ACC112 (cell line): ENCODE results near the gene MSI2.

Experiments
- H2AFZ ChIP-seq: fragments of 200-600 bp; sonication (generic); one replicate; pipeline ENCODE4 v1.6.0; 2017; ENCODE audit warnings: antibody characterized with exemption, low read length; ENCODE audit not compliant: unreplicated experiment
- H3K27ac ChIP-seq: fragments of 200-600 bp; sonication (generic); 2 replicates; pipeline ENCODE4 v1.5.1; 2014; ENCODE audit warnings: low read depth, mild to moderate bottlenecking, antibody characterized with exemption, low read length, moderate library complexity
- H3K27me3 ChIP-seq: fragments of 200-600 bp; sonication (generic); 2 replicates; pipeline ENCODE4 v1.6.1; 2014; ENCODE audit warnings: mild to moderate bottlenecking, antibody characterized with exemption, low read length, moderate library complexity, mixed read lengths; ENCODE audit not compliant: insufficient read depth
- H3K36me3 ChIP-seq: fragments of 200-600 bp; sonication (generic); 2 replicates; pipeline ENCODE4 v1.6.1; 2016; ENCODE audit warnings: mild to moderate bottlenecking, antibody characterized with exemption, low read length, moderate library complexity, mixed read lengths; ENCODE audit not compliant: insufficient read depth
- H3K4me1 ChIP-seq: fragments of 200-600 bp; sonication (generic); one replicate; pipeline ENCODE4 v1.6.1; 2016; ENCODE audit warnings: low read length, mixed read lengths; ENCODE audit not compliant: insufficient read depth, unreplicated experiment, control insufficient read depth
- H3K4me3 ChIP-seq: fragments of 200-600 bp; sonication (generic); 2 replicates; pipeline ENCODE4 v1.5.1; 2014; ENCODE audit warnings: mild to moderate bottlenecking, low read depth, low read length
- H3K79me2 ChIP-seq: fragments of 200-600 bp; sonication (generic); one replicate; pipeline ENCODE4 v1.6.0; 2016; ENCODE audit warnings: low read length; ENCODE audit not compliant: control insufficient read depth, unreplicated experiment, insufficient read depth

MSI2 gene

GRCh38 chr17:57627591-57627990 lies 371.3 kb downstream of the MSI2 start:
- H3K27me3 ChIP-seq: no peaks in the 10 kb centered on the region
- no peak overlapping the region for H3K4me3 ChIP-seq
- H2AFZ ChIP-seq: no peak overlapping the region
- no peaks in the 10 kb centered on the region for H3K36me3 ChIP-seq
- H3K4me1 ChIP-seq: peaks cover 5% of the 10 kb centered on the region
- H3K79me2 ChIP-seq: no peaks in the 10 kb centered on the region
- H3K27ac ChIP-seq: no peak overlapping the region

- no peaks in the 10 kb centered on the region for H3K4me1 ChIP-seq
- no peaks in the 10 kb centered on the region for H3K36me3 ChIP-seq
- H3K79me2 ChIP-seq: no peaks in the 10 kb centered on the region
- H3K27ac ChIP-seq: no peak overlapping the region
- no peak overlapping the region for H2AFZ ChIP-seq
- H3K4me3 ChIP-seq: no peak overlapping the region
- no peaks in the 10 kb centered on the region for H3K27me3 ChIP-seq
These were observed 372.1 kb downstream of the MSI2 start for GRCh38 chr17:57628421-57628820.

GRCh38 chr17:57629470-57629869 lies 373.1 kb downstream of the MSI2 start:
- H3K4me1 ChIP-seq: no peaks in the 10 kb centered on the region
- H3K27me3 ChIP-seq: no peaks in the 10 kb centered on the region
- H3K79me2 ChIP-seq: no peaks in the 10 kb centered on the region

GRCh38 chr17:57629886-57630285 lies 373.6 kb downstream of the MSI2 start:
- Histone ChIP-seq H3K4me3 (no peak overlapping the region), H3K27me3 (no peaks in the 10 kb centered on the region), H2AFZ (no peak overlapping the region), H3K36me3 (no peaks in the 10 kb centered on the region), H3K4me1 (no peaks in the 10 kb centered on the region), H3K79me2 (no peaks in the 10 kb centered on the region), H3K27ac (no peak overlapping the region)

More at GRCh38 chr17:57629470-57629869, 373.1 kb downstream of the MSI2 start:
- no peak overlapping the region for H3K4me3 ChIP-seq
- no peak overlapping the region for H3K27ac ChIP-seq
- H2AFZ ChIP-seq: no peak overlapping the region
- no peaks in the 10 kb centered on the region for H3K36me3 ChIP-seq

GRCh38 chr17:57630736-57631135 lies 374.4 kb downstream of the MSI2 start:
- H3K27me3 ChIP-seq: no peaks in the 10 kb centered on the region
- H3K36me3 ChIP-seq: no peaks in the 10 kb centered on the region
- no peak overlapping the region for H3K4me3 ChIP-seq
- H3K79me2 ChIP-seq: no peaks in the 10 kb centered on the region
- H3K27ac ChIP-seq: no peak overlapping the region
- no peaks in the 10 kb centered on the region for H3K4me1 ChIP-seq
- H2AFZ ChIP-seq: no peak overlapping the region

- H2AFZ ChIP-seq: no peak overlapping the region
- peaks cover 1% of the 10 kb centered on the region for H3K4me1 ChIP-seq
- no peak overlapping the region for H3K4me3 ChIP-seq
- H3K79me2 ChIP-seq: no peaks in the 10 kb centered on the region
- no peak overlapping the region for H3K27ac ChIP-seq
- H3K27me3 ChIP-seq: no peaks in the 10 kb centered on the region
- H3K36me3 ChIP-seq: no peaks in the 10 kb centered on the region
These were observed 375.5 kb downstream of the MSI2 start for GRCh38 chr17:57631871-57632270.

GRCh38 chr17:57632294-57632693 lies 376.0 kb downstream of the MSI2 start:
- H3K4me1 ChIP-seq: peaks cover 5% of the 10 kb centered on the region
- H3K27me3 ChIP-seq: no peaks in the 10 kb centered on the region
- H3K36me3 ChIP-seq: no peaks in the 10 kb centered on the region
- H3K4me3 ChIP-seq: no peak overlapping the region
- H3K27ac ChIP-seq: no peak overlapping the region
- no peaks in the 10 kb centered on the region for H3K79me2 ChIP-seq
- H2AFZ ChIP-seq: no peak overlapping the region

- Histone ChIP-seq H3K27ac (no peak overlapping the region), H3K4me3 (no peak overlapping the region), H3K36me3 (no peaks in the 10 kb centered on the region), H3K27me3 (no peaks in the 10 kb centered on the region), H2AFZ (no peak overlapping the region), H3K4me1 (peaks cover 10% of the 10 kb centered on the region), H3K79me2 (no peaks in the 10 kb centered on the region)
These were observed 376.9 kb downstream of the MSI2 start for GRCh38 chr17:57633236-57633635.

GRCh38 chr17:57634713-57635465 lies 378.6 kb downstream of the MSI2 start:
- Histone ChIP-seq H3K4me1 (peaks cover 10% of the 10 kb centered on the region), H2AFZ (no peak overlapping the region), H3K36me3 (no peaks in the 10 kb centered on the region), H3K79me2 (no peaks in the 10 kb centered on the region), H3K27me3 (no peaks in the 10 kb centered on the region), H3K4me3 (no peak overlapping the region), H3K27ac (no peak overlapping the region)

- H3K27me3 ChIP-seq: no peaks in the 10 kb centered on the region
- H3K4me1 ChIP-seq: peaks cover 10% of the 10 kb centered on the region
- H3K36me3 ChIP-seq: no peaks in the 10 kb centered on the region
- H3K4me3 ChIP-seq: no peak overlapping the region
- no peak overlapping the region for H2AFZ ChIP-seq
- no peaks in the 10 kb centered on the region for H3K79me2 ChIP-seq
- no peak overlapping the region for H3K27ac ChIP-seq
These were observed 380.0 kb downstream of the MSI2 start for GRCh38 chr17:57636274-57636673.

GRCh38 chr17:57636985-57637665 lies 380.8 kb downstream of the MSI2 start:
- Histone ChIP-seq H3K79me2 (no peaks in the 10 kb centered on the region), H3K36me3 (no peaks in the 10 kb centered on the region), H3K4me1 (peaks cover 10% of the 10 kb centered on the region), H3K4me3 (no peak overlapping the region), H3K27ac (no peak overlapping the region), H2AFZ (no peak overlapping the region), H3K27me3 (no peaks in the 10 kb centered on the region)
